Measurements from ENCODE around the gene TCF7L1. TPM values are rescaled to one million over a fixed set of nuclear protein-coding genes. Genes with fewer than 3 reads are reported as not detected.

The TCF7L1 gene
- total and polyA plus RNA-seq, 2 of the 13 experiments (the other 11 are each of a cell fraction or from before 2014, with no cell fraction given), result 0.04 to 0.15 TPM

- TF ChIP-seq GATA4 (IDR thresholded peaks at IDR 0.05; ENCODE audit: borderline replicate concordance, low read depth) (peak; percentile 73; the same call in 1 of the 2 replicates), ZNF362 (CRISPR knock-in tag; IDR thresholded peaks at IDR 0.05; ENCODE audit: borderline replicate concordance) (no peak; the same call in 1 of the 2 replicates), ZNF713 (CRISPR knock-in tag; IDR thresholded peaks at IDR 0.05) (no peak), ZNF746 (CRISPR knock-in tag; IDR thresholded peaks at IDR 0.05) (no peak), BCL3 (CRISPR knock-in tag; IDR thresholded peaks at IDR 0.05) (no peak), ZBTB39 (CRISPR knock-in tag; IDR thresholded peaks at IDR 0.05) (no peak), RAD21 (CRISPR knock-in tag; IDR thresholded peaks at IDR 0.05) (no peak), ZNF704 (CRISPR knock-in tag; IDR thresholded peaks at IDR 0.05; ENCODE audit: borderline replicate concordance) (no peak), ZNF629 (CRISPR knock-in tag; conservative IDR thresholded peaks at IDR 0.05) (no peak), ZNF574 (CRISPR knock-in tag; IDR thresholded peaks at IDR 0.05) (peak; percentile 51; the same call in 1 of the 2 replicates), NRL (CRISPR knock-in tag; IDR thresholded peaks at IDR 0.05; ENCODE audit: borderline replicate concordance) (no peak), ZNF737 (CRISPR knock-in tag; IDR thresholded peaks at IDR 0.05; ENCODE audit: borderline replicate concordance) (no peak), ZNF414 (CRISPR knock-in tag; IDR thresholded peaks at IDR 0.05) (peak; percentile 85; the same call in 1 of the 2 replicates), PHF8 (CRISPR knock-in tag; IDR thresholded peaks at IDR 0.05) (no peak), ZSCAN12 (CRISPR knock-in tag; IDR thresholded peaks at IDR 0.05) (no peak), KDM5A (IDR thresholded peaks at IDR 0.05; ENCODE audit: borderline replicate concordance, low read length) (0 out of 2 replicates have a peak, but pooled peaks have one; percentile 52), ATF1 (CRISPR knock-in tag; IDR thresholded peaks at IDR 0.05) (peak; percentile 69; the same call in 1 of the 2 replicates)
- TF ChIP-seq, protein P1, sequence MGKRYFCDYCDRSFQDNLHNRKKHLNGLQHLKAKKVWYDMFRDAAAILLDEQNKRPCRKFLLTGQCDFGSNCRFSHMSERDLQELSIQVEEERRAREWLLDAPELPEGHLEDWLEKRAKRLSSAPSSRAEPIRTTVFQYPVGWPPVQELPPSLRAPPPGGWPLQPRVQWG (CRISPR knock-in tag; IDR thresholded peaks at IDR 0.05; ENCODE audit: borderline replicate concordance, low read depth), result no peak
Observed at GRCh38 chr2:85324639-85325465, 191.7 kb downstream of the TCF7L1 start (continued).

Data from HepG2 (cell line).